Thoracic aorta (tissue), 2 donors: ENCODE data around the gene PGAM4. TPM values are rescaled to one million over a fixed set of nuclear protein-coding genes. Genes with fewer than 3 reads are reported as not detected.
A peak's percentile ranks its signal among the peaks of the same experiment; 100 is the strongest.

Experiments
- ATAC-seq: fragments of 150-250 bp; one replicate; pipeline ENCODE4 v1.8.0; 2017; ENCODE audit warnings: low read depth; ENCODE audit not compliant: insufficient number of reproducible peaks, low FRiP score
- DNase-seq: peaks from one replicate; pipeline ENCODE4 v3.0.0-alpha.2; 2020; ENCODE audit warnings: low spot score
- H3K27ac ChIP-seq, 2 donors: fragments of 200-600 bp; sonication (generic); 1 replicate in 1 of 2; 2 replicates in 1 of 2; pipeline ENCODE4 v1.5.1; 2016; ENCODE audit warnings: mild to moderate bottlenecking in 2 of 2, moderate library complexity in 2 of 2
- H3K27me3 ChIP-seq: fragments of 200-600 bp; sonication (generic); replicated peaks from 2 replicates; pipeline ENCODE4 v1.6.0; 2016; ENCODE audit warnings: mild to moderate bottlenecking; ENCODE audit not compliant: insufficient read depth
- H3K36me3 ChIP-seq: fragments of 200-600 bp; sonication (generic); one replicate; pipeline ENCODE4 v1.5.1; 2016
- H3K4me1 ChIP-seq, 2 donors: fragments of 200-600 bp; sonication (generic); 1 replicate in 1 of 2; 2 replicates in 1 of 2; pipeline versions ENCODE4 v1.5.1 to v1.6.0; 2016; ENCODE audit warnings: low read depth in 2 of 2, mild to moderate bottlenecking in 1 of 2; ENCODE audit not compliant: control insufficient read depth in 1 of 2
- H3K4me3 ChIP-seq: fragments of 200-600 bp; sonication (generic); 2 replicates; pipeline ENCODE4 v1.5.1; 2016; ENCODE audit warnings: mild to moderate bottlenecking
- H3K9me3 ChIP-seq: fragments of 200-600 bp; sonication (generic); 2 replicates; pipeline ENCODE4 v1.5.1; 2016
- total RNA-seq, 2 donors: library from RNA; depleted of rRNA; stranded (reverse); fragments of >200 nt; gene quantifications; one replicate each; pipeline versions ENCODE4 v1.1.0 to v1.2.3, GENCODE V29; 2016
- TF ChIP-seq, protein P1 (sequence below): fragments of 200-600 bp; sonication (generic); IDR thresholded peaks from one replicate; pipeline ENCODE4 v1.5.1; 2019; ENCODE audit warnings: antibody characterized with exemption

PGAM4 gene
- total RNA-seq, 2 donors from 2014 or later: not detected

DNA sequence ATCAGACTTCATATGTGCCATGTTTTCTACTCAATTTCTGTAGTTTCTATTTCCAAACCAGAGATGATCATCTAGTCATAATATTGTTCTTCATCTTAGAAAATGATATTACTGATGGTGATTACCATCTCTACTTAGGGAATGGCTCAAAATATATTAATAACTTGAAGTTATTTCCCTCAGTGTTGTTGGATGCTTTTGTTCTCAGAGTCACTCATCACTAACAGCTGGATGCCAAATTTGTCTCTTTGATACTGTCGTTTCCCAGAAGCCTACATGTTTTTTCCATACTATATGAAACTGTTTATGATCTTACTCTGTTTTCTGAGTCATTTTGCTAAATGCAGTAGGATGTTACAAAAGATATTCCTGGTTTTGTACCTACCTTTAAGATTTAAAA, 8.9 kb downstream of the PGAM4 start:
- Histone ChIP-seq H3K27me3 (no peaks in the 10 kb centered on the region), H3K4me3 (no peak overlapping the region), H3K9me3 (no peaks in the 10 kb centered on the region), H3K27ac (no peak overlapping the region), H3K4me1 (no peaks in the 10 kb centered on the region), H3K36me3 (no peaks in the 10 kb centered on the region)
- ATAC-seq: no peak
- no peak for DNase-seq
- TF ChIP-seq, protein P1, sequence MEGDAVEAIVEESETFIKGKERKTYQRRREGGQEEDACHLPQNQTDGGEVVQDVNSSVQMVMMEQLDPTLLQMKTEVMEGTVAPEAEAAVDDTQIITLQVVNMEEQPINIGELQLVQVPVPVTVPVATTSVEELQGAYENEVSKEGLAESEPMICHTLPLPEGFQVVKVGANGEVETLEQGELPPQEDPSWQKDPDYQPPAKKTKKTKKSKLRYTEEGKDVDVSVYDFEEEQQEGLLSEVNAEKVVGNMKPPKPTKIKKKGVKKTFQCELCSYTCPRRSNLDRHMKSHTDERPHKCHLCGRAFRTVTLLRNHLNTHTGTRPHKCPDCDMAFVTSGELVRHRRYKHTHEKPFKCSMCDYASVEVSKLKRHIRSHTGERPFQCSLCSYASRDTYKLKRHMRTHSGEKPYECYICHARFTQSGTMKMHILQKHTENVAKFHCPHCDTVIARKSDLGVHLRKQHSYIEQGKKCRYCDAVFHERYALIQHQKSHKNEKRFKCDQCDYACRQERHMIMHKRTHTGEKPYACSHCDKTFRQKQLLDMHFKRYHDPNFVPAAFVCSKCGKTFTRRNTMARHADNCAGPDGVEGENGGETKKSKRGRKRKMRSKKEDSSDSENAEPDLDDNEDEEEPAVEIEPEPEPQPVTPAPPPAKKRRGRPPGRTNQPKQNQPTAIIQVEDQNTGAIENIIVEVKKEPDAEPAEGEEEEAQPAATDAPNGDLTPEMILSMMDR: no peak

DNA sequence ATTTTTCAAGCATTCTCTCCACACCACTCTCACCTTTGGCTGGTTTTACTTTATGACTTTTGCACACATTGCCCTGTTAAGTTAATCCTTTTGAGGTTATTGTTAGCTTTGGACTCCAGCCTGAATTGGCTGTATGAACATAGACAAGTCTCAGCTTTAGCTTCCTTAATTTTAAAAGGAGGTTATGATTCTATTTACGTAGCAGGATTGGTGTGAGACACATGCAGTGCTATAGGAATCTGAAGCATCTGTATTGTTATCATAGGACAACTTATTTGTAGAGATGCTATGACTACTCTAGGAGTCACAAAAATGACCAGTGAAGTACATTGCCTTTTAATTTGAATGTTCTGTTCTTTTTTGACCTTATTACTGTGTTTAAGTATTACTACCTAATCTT, 15.7 kb downstream of the PGAM4 start:
- ATAC-seq (no peak), DNase-seq (no peak)
- TF ChIP-seq, protein P1: no peak
- Histone ChIP-seq H3K27me3 (no peaks in the 10 kb centered on the region), H3K36me3 (no peaks in the 10 kb centered on the region), H3K27ac (peak overlapping the region in 1 of 2 donors; percentile 53), H3K4me3 (peak overlapping the region; percentile 9), H3K9me3 (no peaks in the 10 kb centered on the region), H3K4me1 (peaks cover 0 to 11% of the 10 kb centered on the region in 2 donors)

DNA sequence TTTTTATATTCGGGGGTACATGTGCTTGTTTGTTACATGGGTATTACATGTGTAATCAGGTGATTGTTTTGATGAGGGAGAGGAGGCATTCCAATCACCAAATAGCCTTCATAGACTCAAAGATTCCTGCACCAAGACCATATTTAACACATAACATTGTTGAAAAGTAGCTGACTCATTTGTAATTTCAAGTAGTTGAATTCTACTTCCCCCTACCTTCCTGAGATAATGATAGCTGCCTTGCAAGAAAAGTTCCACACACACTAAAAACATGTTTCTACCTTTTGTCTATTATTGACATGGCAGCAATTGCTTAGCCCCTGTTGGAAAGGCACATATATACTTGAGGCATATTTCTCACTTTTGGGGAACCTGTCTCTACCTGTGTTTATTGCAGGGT, 16.1 kb downstream of the PGAM4 start:
- Histone ChIP-seq H3K4me3 (peak overlapping the region; percentile 9), H3K36me3 (no peaks in the 10 kb centered on the region), H3K9me3 (no peaks in the 10 kb centered on the region), H3K4me1 (peaks cover 0 to 11% of the 10 kb centered on the region in 2 donors), H3K27ac (peak overlapping the region in 1 of 2 donors; percentile 53), H3K27me3 (no peaks in the 10 kb centered on the region)
- TF ChIP-seq, protein P1: no peak
- ATAC-seq (no peak), DNase-seq (no peak)

DNA sequence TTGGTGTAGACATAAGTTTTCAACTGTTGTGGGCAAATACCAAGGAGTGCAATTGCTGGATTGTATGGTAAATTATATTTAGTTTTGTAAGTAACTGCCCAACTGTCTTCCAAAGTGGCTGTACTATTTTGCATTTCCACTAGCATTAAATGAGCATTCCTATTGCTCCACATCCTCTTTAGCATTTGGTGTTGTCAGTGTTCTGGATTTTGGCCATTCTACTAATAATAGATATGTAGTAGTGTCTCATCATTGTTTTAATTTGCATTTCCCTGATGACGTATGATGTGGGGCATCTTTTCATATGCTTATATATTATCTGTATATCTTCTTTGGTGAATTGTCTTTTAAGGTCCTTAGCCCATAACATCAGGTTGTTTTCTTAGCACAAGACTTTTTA, 17.3 kb downstream of the PGAM4 start:
- Histone ChIP-seq H3K36me3 (no peaks in the 10 kb centered on the region), H3K27ac (no peak overlapping the region), H3K9me3 (no peaks in the 10 kb centered on the region), H3K4me1 (peaks cover 0 to 11% of the 10 kb centered on the region in 2 donors), H3K27me3 (no peaks in the 10 kb centered on the region), H3K4me3 (no peak overlapping the region)
- TF ChIP-seq, protein P1: no peak
- no peak for DNase-seq
- no peak for ATAC-seq

DNA sequence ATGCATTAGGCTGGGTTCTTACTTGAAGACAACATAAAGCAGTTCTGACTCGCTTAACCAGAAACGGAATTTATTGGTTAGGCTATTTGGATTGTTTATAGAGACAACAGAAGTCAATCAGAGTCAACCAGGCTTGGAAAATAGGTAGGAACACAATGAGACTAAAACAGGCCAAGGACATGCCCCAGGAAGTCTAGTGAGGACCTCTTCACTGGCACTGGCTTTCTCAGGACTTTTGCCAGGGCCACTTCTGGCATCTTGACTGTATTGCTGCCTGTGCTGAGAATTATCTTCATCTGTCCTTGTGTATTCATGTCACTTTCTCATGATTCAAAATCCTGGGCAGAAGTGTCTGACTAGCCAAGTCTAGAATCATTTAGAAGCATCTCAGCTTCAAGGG, 19.6 kb downstream of the PGAM4 start:
- ATAC-seq (no peak), DNase-seq (no peak)
- Histone ChIP-seq H3K36me3 (no peaks in the 10 kb centered on the region), H3K4me1 (peaks cover 0 to 11% of the 10 kb centered on the region in 2 donors), H3K27ac (no peak overlapping the region), H3K9me3 (no peaks in the 10 kb centered on the region), H3K27me3 (no peaks in the 10 kb centered on the region), H3K4me3 (no peak overlapping the region)
- TF ChIP-seq, protein P1: no peak
